Pulmonary artery endothelial cell (primary cell): ENCODE measurements around the gene ZNF341. TPM values are rescaled to one million over a fixed set of nuclear protein-coding genes. Genes with fewer than 3 reads are reported as not detected.
A peak's percentile ranks its signal among the peaks of the same experiment; 100 is the strongest.
"Not testable (repeated sequence)": the region's sequence is repeated elsewhere in the genome, so short reads cannot be mapped to it uniquely, and the experiment has no call there.

Experiments used
- DNase-seq: peaks from one replicate; pipeline ENCODE4 v3.0.0-alpha.2; 2011; ENCODE audit warnings: low read depth, low spot score
- total RNA-seq: library from RNA; depleted of rRNA; stranded (reverse); fragments of >200 nt; gene quantifications from 2 replicates; pipeline ENCODE4 v1.2.3, GENCODE V29; 2014

Gene ZNF341
- 0.86 and 1.1 TPM in 2 replicates for total RNA-seq

DNA sequence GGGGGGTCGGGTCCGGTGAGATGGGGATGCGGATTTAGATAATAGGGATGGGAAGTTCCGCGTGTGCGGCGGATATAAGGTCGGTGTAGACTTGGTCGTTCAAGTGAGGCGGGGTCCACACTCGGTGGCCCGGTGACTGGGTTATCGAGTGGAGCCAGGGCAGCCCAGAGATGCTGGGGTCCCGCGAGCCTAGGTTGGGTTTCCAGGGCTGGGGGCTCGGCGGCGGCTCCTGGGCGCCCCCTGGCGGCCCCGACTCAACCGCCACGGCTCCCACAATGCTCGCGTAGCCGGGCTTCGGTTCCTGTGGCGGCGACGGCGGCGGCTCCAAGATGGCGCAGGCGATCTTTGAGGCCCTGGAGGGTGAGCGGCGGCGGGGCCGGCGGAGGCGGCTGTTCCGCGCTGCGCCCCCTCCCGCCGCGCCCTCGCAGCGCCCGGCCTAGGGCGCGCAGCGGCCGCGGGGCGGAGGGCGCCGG lies at the start of gene ZNF341:
ZNF341 (plus strand) TSS at position 304 of the 473 bp plus-strand sequence; CDS start at position 330, 26 bp downstream.
- DNase-seq, result peak; percentile 40

DNA sequence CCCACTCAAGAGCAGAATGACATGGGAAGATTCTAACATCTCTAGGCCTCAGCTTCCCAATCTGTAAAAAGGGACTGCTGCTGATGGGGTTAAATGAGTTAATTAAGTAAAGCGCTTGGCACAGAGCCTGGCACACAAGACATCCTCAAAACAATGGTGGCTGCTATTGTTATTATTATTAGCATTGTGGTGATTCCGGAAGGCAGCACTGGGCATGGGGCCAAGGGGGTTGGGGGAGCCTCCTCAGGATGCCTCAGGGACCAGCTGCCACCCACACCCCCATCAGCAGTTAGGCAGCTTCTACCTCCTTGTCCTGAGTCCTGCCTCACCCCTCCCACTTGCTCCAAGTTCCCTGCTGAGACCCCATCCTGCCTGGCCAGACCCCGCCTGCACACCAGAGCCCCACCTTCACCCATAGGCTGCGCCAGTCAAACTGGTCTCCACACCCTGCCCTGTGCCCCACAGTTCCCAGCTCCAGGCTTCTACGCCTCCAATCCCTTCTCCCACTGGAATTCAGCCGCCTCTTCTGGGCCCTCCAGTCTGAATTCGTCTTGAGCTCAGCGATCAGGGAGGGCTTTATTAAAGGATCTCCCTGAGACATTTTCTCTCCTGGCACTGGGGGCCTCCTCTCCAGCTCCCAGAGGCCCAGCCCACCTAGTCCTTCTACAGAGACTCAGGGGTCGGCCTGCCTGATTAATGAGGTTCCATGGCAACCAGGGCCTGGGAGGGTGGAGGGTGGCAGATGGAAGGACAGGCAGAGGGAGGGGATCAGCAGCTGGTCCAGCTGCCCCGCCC lies 47.1 kb upstream of the ZNF341 start:
- no peak for DNase-seq

DNA sequence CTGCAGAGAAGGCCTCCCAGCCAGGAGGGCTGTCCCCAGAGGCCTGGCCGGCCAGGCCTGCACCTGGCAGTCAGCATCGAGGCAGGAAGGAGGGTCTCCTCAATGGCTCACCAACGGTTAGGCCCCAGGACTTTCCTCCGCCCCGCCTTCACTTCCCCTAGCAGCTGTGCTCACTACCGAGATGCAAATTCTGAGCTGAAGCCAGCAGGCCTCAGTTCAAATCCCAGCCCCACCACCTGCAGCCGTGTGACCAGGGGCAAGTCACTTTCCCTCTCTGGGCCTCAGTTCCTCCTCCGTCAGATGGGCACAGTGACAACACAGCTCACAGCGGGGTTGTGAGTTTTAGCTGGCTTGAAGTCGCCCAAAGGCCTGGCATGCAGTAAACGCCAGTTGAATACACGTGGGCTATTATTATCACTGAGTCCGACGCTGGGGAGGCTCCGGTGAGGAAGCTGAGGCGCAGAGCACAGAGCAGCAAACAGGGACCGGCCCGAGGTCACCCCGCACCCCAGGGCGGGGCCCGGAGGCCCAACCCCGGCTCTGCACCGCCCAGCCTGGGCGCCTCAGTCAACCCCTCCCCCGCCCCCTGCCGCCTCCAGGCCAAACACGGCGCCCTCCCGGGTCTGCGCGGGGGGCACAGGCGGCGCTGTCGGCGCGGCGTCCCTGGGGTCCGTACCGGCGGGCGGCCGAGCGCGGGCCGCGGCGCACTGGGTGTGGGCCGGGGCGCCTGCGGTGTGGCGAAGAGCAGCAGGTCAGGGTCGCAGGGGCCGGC lies 46.3 kb upstream of the ZNF341 start:
- DNase-seq, result no peak

DNA sequence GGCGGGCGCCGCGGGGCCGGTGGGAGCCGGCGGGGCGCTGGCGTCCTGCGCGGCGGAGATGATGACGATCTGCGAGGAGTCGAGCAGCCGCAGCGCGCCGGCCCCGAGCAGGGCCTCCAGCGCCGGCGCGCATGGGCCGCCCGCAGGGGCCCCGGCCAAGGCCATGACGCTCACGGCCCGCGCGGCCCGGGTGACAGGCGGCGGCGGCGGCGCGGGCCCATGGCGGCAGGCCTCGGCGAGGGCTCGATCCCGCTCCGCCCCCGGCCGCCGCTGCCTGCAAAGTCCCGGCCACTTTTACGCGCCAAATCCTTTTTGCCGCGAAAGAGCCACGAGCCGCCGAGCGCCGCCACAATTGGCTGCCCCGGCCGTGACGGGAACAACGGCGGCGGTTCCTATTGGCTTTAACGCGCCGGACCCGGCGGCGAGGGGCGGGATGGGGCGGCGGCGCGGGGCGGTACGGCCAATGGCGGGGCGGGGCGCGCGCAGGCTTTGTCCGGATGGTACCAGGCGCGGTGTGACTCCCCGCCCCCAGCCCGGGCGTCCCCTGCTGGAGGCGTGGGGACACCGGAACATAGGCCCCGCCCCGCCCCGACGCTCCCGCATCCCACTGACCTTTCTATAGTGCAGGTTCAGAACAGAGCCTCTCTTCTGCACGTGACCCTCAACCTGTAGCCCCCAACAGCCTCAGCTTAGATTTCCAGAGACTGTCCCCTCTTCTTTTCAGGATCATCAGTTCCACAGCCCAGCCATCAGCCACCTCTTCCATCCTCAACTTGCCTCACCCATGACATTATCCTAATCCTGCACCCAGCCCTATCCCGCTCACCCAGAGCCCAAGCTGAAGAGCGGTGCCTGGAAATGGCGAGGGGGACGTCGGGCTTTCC lies 45.5 kb upstream of the ZNF341 start, which contains the start of gene E2F1:
E2F1 (minus strand) TSS at position 286 of the 884 bp plus-strand sequence; CDS start at position 165, 121 bp downstream.
- peak; percentile 57 for DNase-seq

DNA sequence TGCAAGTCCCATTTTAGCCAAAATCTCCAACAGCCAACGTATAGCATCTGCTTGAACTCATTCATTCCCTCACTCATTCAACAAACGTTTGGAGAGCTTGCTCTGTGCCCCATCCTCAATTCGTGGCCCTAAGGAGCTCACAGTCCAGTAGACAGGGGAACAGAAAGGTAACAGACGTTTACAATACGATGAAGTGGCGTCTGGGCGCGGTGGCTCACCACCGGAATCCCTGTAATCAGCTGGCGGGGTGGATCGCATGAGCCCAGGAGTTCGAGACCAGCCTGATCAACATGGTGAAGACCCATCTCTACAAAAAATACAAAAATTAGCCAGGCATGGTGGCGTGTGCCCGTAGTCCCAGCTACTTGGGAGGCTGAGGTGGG lies 44.8 kb upstream of the ZNF341 start:
- DNase-seq, result no peak

DNA sequence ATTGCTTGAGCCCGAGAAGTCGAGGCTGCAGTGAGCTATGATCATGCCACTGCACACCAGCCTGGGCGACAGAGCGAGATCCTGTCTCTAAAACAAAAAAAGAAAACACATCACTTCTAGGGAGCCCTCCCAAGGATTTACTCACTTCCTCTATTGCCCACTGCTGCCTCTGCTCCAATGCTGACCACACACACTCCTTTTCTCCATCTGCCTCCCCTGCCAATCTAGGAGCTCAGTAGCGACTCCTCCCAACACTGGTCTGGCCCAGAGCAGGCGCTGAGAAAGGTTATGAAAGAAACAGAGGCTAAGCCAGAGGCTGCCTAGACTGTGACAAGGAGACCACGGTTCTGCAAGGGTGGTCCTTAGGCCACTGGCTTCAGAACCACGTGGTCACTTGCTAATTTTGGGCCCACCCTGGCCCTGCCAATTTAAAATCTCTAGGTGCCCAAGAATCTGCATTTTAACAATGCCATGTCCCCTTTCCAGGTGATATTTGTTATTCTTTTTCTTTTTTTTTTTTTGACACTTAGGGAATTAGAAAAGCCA lies 44.4 kb upstream of the ZNF341 start:
- DNase-seq, result no peak

DNA sequence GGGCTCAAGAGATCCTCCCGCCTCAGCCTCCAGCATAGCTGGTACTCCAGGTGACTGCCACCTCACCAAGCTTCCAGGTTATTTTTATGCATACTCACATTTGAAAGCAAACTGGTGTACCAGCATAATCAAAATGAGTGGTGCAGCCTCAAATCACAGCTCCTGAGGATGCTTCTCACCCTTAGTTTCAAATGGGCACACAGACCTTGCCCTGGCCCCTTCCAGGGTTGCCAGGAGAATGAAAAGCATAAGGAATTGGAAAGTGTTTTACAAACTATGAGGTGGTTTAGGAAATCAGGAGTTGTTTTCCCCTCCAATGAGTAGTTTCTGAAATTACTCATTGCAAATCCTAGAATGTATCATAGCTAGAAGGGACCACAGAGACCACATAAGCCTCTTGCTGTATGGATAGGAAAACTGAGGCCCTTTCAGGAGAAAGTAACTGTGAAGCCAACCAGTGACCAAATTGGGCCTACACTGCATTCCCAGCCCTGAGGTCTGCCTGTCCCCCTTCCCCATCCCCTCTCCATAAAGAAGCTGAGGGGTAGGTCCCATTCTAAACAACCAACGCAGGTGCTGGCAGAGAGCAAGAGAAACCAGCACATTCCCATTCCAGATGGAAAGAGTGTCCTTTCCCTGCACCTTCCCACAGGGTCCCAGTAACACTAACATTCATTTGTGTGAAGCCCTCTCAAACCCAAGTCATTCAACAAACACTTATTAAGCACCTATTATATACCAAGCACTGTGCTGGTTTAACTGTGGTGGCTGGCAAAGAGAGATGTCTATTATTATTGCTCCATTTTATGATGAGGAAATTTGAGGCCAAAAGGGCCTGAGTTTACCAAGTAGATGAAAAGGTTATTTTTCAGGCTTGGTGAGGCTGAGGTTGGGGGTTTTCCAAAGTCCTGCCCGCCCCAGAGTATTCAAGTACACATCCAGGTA lies 43.5 kb upstream of the ZNF341 start:
- no peak for DNase-seq

DNA sequence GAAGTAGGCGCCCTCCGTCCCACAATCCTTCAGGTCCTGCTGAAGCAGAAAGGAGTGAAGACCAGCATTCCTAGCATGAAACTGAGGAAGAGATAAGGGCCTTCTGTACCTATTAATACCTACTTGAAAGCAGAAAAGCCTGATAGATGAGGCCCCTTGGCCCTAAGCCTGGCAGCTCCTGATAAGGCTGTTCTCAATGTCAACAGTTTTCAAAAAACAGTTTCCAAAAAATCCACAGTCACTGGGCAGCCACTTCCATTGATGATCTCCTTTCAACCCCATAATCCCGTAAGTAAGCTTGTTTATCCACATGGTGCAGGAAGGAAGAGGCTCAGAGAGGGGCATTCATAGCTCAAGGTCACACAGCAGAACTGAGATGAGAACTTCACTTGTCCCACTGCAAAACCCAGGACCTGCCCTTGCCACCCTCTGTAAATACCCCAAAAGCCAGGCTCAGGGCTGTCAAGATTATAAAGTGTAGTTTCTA lies 42.8 kb upstream of the ZNF341 start:
- no peak for DNase-seq

DNA sequence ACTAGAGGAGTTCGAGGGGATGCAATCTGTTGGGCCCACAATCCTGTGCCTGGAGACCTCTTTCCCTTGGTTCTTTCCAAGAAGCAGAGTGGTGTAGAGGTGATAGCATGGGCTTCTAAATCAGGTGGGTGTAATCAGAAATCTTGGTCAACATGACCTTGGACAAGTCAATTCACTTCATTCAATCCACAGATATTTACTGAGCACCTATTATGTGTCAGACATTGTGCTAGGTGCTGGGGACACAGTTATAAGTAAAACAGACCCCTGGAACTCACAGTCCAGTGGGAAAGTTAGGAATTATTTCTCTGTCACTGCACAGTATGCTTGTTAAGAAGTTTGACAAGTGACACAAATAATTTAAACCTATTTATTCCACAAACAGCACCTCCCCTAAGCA lies 42.3 kb upstream of the ZNF341 start:
- DNase-seq, result no peak

DNA sequence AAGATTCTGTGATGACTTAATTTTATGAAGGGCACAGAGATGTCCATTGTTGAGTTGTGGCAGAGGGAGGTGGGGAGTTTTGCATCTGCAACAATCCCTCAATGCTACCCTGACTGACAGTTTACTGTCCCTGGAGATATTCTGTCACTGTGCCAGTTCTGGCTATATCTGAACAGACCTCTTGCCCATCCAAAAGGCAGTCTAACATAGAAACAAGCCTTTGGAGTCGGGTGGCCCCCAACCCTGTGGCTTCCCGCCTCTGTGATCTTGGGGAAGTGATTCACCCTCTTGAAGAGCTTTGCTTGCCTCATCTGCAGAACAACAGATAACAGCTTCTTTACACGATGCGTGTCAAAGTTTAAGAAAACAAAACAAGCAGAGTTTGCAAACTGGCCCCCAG lies 41.8 kb upstream of the ZNF341 start:
- DNase-seq, result no peak

DNA sequence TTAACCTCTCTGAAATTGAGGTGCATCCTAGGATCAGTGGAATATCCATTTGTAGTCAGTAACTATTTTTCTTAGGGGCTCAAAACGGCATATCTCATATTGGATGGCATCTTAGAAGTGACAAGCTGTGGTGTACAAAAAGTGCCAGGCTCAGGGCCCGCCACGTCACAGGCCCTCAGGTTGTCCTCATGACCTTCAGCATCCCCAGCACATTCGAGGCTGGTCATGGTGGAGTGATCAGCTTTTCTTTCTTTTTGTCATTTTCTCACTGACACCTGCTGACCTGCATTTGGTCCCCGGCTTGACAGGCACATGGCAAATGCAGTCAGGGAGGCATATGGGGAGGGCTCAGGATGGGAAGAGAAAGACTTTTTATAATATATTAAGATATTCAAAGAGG lies 38.5 kb upstream of the ZNF341 start:
- DNase-seq, result no peak

DNA sequence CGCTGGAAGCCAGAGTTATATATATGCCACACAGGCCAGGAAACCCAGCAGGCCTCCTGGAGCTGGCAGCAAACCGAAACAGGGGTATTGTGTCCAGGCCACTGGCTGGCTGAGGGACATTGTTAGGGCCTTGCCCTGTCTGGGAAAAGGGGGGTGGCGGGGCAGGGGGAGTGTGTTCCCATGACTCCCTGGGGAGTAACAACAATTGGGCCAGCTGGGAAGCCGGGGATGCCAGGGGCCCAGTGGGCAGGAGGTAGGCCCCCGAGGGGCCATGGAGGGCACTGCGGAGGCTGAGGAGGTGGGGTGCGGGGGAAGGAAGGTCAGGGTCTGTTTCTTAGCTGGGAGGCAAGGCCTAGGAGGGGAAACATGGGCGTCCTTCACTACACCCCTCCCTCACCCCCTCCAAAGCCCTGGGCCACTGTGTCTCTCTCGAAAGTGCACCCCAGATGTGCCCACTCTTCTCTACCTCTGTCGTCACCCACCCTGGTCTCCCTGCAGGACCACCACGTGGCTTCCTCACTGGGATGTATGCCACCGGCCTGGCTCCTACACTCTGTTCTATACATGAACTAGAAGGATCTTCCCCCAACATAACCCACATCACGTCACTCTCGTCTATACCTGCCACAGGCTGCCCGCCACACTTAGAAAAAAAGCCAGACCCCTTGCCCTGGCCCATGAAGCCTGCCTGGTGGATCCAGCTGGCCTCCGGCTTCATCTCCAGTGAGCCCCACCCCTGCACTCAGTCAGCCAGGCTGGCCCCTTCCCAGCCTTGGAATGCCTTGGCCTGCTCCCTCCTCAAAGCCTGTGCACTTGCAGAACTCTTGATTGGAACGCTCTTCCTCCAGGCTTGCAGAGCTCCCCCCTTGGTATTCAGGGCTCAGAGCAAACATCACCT lies 37.8 kb upstream of the ZNF341 start:
- no peak for DNase-seq

DNA sequence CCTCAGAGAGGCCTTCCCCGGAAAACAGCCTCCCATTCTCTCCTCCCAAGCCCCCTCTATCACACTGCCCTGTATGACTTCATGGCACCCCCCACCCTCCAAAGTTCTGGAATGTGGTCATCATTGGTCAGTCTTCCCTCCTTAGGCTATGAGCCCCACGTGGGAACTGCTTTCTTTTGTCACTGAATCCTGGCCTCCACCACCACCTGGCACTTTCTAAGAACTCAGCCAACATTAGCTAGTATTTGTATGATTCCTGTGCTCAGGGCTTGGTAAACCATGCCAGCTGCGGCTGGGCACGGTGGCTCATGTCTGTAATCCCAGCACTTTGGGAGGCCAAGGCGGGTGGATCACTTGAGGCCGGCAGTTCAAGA lies 37.2 kb upstream of the ZNF341 start:
- DNase-seq, result no peak

DNA sequence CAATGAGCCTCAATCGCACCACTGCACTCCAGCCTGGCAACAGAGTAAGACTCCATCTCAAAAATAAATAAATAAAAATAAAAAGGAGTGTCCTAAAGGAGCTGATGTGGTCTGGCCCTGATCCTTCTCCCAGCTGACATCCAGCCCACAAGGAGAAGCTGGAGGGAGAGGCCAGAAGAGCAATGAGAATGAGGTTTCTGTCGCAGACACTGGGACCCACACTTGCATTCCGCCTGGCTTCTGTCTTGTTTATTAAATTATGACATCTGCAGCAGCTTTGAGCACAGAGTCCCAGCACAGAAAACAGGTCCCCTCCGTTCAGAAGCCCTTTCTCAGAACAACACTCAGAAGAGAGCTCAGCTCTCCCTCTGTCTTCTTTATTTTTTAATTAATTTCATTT lies 35.3 kb upstream of the ZNF341 start:
- no peak for DNase-seq

DNA sequence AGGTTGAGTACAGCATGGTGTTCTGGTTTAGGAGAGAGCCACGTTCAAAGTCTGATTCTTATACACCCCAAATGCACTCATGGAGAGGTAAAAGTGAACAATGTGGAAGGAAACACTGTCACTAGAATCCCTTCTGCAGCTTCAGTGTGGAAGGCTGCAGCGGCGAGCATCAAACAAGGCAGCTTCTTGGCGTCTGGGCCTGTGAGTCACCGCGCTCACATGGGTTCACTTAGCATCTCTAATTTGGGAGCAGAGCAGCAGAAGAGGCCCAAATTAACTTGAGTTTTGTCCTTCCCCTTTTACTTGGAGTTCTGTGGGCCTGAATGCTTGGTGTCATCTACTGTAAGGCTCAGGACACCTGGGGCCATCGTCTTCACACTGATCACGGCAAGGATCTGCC lies 34.7 kb upstream of the ZNF341 start:
- DNase-seq, result no peak

DNA sequence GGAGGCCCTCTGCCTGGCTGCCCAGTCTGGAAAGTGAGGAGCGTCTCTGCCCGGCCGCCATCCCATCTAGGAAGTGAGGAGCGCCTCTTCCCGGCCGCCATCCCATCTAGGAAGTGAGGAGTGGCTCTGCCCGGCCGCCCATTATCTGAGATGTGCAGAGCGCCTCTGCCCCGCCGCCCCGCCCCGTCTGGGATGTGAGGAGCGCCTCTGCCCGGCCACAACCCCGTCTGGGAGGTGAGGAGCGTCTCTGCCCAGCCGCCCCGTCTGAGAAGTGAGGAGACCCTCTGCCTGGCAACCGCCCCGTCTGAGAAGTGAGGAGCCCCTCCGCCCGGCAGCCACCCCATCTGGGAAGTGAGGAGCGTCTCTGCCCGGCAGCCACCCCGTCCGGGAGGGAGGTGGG lies 32.8 kb upstream of the ZNF341 start:
- not testable (repeated sequence) for DNase-seq

DNA sequence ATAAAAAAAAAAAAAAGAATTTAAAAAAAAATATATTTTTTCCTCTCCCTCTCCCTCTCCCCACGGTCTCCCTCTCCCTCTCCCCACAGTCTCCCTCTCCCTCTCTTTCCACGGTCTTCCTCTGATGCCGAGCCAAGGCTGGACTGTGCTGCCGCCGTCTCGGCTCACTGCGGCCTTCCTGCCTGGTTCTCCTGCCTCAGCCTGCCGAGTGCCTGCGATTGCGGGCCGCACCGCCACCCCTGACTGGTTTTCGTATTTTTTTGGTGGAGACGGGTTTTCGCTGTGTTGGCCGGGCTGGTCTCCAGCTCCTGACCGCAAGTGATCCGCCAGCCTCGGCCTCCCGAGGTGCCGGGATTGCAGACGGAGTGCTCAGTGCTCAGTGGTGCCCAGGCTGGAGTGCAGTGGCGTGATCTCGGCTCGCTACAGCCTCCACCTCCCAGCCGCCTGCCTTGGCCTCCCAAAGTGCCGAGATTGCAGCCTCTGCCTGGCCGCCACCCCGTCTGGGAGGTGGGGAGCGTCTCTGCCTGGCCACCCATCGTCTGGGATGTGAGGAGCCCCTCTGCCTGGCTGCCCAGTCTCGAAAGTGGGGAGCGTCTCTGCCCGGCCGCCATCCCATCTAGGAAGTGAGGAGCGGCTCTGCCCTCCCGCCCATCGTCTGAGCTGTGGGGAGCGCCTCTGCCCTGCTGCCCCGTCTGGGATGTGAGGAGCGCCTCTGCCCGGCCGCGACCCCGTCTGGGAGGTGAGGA lies 30.9 kb upstream of the ZNF341 start:
- DNase-seq, result not testable (repeated sequence)
